GM10248 (cell line): ENCODE data around the gene DNMT3A.

Experiments used
- CTCF ChIA-PET: fragments of 300-600 bp; sonication (Branson Sonifier 250); formaldehyde crosslinking; extraction: SDS; loops from one replicate; lab custom pipeline; 2021; ENCODE audit warnings: antibody characterized with exemption; lab: Yijun Ruan, JAX
- POLR2A ChIA-PET: fragments of 350-650 bp; sonication (Branson Sonifier 250); formaldehyde crosslinking; extraction: SDS; loops from one replicate; lab custom pipeline; 2020; ENCODE audit warnings: antibody characterized with exemption; lab: Yijun Ruan, JAX
- DNase-seq: peaks from one replicate; pipeline ENCODE4 v3.0.0; 2012; ENCODE audit errors: extremely low spot score
- TF ChIP-seq, protein P1 (sequence below): IDR thresholded peaks from 2 replicates; pipeline ENCODE4 v1.5.1; 2012; ENCODE audit warnings: mild to moderate bottlenecking, low read depth; ENCODE audit errors: extremely low read depth, missing control alignments, control extremely low read depth

The DNMT3A gene

DNA sequence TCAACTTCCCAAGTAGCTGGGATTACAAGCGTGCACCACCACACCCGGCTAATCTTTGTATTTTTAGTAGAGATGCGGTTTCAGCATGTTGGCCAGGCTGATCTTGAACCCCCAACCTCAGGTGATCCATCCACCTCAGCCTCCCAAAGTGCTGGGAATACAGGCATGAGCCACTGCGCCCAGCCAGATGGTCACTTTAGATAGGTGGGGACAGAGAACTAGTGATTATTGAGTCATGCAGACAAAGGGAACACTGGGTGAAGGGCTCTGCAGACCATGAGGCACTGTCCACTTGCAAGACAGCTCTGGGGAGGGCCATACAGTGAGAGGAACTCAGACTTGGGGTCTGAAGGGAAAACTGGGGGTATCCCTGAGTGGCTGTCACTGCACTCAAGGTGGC is 114.9 kb downstream of the DNMT3A start:
- DNase-seq = no peak
- TF ChIP-seq, protein P1, sequence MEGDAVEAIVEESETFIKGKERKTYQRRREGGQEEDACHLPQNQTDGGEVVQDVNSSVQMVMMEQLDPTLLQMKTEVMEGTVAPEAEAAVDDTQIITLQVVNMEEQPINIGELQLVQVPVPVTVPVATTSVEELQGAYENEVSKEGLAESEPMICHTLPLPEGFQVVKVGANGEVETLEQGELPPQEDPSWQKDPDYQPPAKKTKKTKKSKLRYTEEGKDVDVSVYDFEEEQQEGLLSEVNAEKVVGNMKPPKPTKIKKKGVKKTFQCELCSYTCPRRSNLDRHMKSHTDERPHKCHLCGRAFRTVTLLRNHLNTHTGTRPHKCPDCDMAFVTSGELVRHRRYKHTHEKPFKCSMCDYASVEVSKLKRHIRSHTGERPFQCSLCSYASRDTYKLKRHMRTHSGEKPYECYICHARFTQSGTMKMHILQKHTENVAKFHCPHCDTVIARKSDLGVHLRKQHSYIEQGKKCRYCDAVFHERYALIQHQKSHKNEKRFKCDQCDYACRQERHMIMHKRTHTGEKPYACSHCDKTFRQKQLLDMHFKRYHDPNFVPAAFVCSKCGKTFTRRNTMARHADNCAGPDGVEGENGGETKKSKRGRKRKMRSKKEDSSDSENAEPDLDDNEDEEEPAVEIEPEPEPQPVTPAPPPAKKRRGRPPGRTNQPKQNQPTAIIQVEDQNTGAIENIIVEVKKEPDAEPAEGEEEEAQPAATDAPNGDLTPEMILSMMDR = no peak
- ChIA-PET CTCF (interaction anchor here (0.9 to 4.0 kb wide), 5 partner anchors 11 to 817 kb away, joined by 3 to 22 read pairs (median 6); no protein-coding TSS in a partner anchor), POLR2A (no interaction called here)

- ChIA-PET CTCF (no interaction called here), POLR2A (no interaction called here)
- TF ChIP-seq, protein P1 = no peak
- no peak for DNase-seq
Measured at GRCh38 chr2:25222477-25223121, 119.1 kb downstream of the DNMT3A start.

DNA sequence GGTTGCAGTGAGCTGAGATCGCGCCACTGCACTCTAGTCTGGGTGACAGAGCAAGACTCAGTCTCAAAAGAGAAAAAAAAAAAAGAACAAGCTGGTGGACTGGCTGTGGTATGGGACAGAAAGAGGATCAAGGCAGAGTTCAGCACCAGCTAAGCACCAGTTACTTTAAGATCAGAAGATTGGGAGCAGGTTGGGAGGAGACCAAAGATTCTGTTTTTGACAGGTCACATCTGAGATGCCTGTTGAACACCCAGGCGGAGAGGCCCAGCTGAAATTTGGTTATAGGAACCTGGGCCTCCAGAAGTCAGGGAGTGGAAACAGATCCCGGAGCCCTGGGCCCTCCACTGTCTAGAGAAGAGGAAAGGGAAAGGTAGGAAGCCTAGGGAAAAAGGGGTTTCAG is 120.1 kb downstream of the DNMT3A start:
- ChIA-PET CTCF (interaction anchor here (0.9 to 2.3 kb wide), 2 partner anchors 55 to 56 kb away, joined by 3 to 5 read pairs; no protein-coding TSS in a partner anchor), POLR2A (no interaction called here)
- TF ChIP-seq, protein P1 = no peak
- DNase-seq = no peak

- no peak for DNase-seq
- TF ChIP-seq, protein P1 = no peak
- ChIA-PET CTCF (interaction anchor here (2.3 kb wide), 1 partner anchor 54 kb away, joined by 5 read pairs; no protein-coding TSS in a partner anchor), POLR2A (interaction anchor here (0.7 kb wide), 1 partner anchor 10 kb away, joined by 5 read pairs; no protein-coding TSS in a partner anchor)
Measured at GRCh38 chr2:25220313-25220712, 121.4 kb downstream of the DNMT3A start.

- TF ChIP-seq, protein P1 = no peak
- POLR2A ChIA-PET = interaction anchor here (0.7 kb wide), 1 partner anchor 10 kb away, joined by 5 read pairs; no protein-coding TSS in a partner anchor
Measured at GRCh38 chr2:25219621-25220020, 122.1 kb downstream of the DNMT3A start.

DNA sequence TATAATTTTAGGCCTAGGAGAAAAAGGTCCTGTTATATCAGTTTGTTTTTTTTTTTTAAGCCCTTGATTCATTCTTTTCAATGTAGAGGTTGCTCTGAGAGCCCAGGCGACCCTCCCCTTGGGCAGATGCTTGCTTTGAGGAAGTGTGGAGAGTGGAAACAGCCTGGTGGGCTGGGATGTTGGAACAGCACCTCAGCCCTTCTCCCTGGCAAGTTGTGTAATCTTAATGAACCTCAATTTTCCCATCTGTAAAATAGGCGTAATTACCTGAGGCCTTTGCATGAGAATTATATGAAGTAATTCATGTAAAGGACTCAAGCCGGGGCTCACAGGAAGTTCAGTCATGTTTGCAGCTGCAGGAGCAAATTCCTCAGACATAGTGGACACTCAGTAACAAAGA is 123.6 kb downstream of the DNMT3A start:
- TF ChIP-seq, protein P1 = no peak
- ChIA-PET POLR2A (no interaction called here), CTCF (interaction anchor here (1.5 kb wide), 1 partner anchor 11 kb away, joined by 8 read pairs; no protein-coding TSS in a partner anchor)
- no peak for DNase-seq

More at GRCh38 chr2:25219621-25220020, 122.1 kb downstream of the DNMT3A start:
- CTCF ChIA-PET = interaction anchor here (1.5 to 1.6 kb wide), 2 partner anchors 9 to 26 kb away, joined by 3 to 8 read pairs; no protein-coding TSS in a partner anchor
- no peak for DNase-seq
